HG02852 (cell line): Measurements from ENCODE around the gene CEP290.
"Not testable (repeated sequence)": the region's sequence is repeated elsewhere in the genome, so short reads cannot be mapped to it uniquely, and the experiment has no call there.

ENCODE experiments used
- ATAC-seq: cut with Tn5 transposase; IDR thresholded peaks from one replicate; pipeline ENCODE4 v1.9.1; 2021; ENCODE audit warnings: mild to moderate bottlenecking, moderate library complexity; ENCODE audit not compliant: unreplicated experiment

CEP290 gene

DNA sequence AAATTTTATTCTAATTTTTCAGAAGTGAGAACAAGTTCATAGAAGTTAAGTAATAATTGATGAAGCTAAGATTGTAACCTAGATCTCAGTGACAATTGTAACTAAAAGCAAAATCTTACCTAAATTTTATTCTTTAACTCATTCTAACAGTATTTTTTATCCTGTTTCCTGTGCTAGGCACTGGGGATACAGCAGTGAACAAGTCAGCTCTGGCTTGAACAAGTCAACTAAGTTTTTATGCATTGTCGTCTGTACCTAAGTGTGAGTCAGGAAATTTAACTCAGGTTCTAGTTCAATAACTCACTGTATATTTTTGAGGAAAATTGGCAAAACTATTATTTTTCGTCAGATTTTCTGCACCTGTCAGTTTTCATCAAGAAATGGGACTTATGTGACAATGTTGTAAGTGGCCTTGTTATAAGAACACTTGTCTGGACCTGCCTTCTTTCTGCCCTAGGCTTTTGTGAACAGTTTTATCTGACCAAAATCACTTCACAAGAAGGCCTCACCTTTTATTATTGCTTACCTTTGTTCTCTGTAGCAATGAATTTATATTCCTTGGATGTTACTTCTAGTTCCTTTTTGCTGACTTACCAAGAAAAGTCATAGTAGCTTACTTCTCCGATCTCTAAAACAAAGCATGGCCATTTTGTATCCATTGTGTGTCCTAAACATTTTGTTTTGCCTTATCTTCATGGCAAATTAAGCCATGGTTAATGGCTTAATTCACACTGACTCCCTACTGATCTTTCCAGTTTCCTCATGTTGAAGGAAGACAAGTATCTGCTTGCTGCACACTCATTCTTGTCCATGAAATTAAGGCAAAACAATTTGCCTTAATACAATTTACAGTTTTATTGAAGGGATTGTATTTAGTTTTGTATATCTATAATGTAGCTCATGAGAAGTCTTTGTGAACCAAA, 2.9 kb upstream of the CEP290 start:
- no peak for ATAC-seq

DNA sequence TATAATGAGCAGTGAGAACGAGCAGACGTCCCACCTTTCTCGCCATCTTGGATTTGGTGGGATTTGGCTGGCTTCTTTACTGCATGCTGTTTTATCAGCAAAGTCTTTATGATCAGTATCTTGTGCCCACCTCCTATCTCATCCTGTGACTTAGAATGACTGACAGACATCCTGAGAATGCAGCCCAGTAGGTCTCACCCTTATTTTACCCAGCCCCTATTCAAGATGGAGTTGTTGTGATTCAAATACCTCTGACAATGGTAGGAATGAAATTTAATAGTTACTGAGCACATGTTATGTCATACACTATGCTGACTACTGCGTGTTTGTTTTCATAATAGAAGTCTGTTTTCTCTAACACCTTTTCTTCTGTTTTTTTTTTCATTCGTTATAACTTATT, 2.1 kb upstream of the CEP290 start:
- no peak for ATAC-seq

DNA sequence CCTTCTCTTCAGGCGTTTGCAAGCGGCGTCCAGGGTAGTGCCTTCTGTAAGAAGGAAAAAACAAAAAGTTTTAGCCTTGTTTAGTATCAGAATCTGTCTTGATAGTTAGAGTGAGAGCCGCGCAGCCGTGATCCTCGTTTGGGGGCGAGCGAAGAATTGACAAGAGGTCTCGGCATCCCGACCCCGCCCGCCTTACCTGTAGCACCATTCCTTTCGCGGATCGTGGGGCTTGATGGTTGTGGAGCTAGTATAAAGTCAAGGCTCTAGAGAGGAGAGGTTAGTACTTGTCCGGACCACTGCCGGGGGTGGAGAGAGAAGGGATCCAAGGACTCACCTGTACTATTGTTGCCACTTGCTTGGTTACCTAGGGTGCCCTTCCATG, 713 bp upstream of the CEP290 start:
- ATAC-seq: peak; percentile 0

DNA sequence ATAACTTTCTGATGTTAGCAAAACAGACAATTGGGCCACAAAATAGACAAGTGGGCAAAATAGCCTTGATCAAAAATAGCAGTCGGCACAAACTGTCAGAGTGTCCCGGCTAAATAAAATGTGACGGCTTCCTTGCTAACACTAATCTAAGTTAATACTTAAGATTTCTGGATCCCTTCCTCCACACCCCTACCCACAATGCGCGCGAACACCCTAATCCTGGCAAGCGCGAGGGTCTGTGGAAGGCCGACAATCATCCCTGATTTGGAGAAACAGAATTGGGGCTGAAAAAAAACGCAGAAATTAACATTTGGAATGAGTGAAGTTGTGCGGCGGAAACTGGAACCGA, 489 bp downstream of the CEP290 start:
- ATAC-seq: no peak

DNA sequence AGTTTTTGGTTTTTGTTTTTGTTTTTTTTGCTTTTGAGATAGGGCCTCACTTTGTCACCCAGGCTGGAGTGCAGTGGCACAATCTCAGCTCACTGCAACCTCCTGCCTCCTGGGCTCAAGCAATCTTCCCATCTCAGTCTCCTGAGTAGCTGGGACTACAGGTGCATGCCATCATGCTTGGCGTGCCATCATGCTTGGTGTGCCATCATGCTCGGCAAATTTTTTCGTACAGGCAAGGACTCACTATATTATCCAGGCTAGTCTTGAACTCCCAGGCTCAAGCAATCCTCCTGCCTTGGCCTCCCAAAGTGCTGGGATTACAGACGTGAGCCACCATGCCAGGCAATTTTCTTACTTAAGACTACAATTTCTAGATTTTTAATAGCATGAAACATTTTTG, 2.2 kb downstream of the CEP290 start:
- not testable (repeated sequence) for ATAC-seq

DNA sequence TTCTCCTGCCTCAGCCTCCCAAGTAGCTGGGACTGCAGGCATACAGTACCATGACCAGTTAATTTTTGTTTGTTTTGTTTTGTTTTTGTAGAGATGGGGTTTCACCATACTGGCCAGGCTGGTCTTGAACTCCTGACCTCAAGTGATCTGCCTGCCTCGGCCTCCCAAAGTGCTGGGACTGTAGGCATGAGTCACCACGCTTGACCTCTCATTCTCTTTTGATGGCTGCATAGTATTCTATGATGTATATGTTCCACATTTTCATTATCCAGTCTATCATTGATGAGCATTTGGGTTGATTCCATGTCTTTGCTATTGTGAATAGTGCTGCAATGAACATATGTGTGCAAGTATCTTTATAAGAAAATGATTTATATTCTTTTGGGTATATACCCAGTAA, 8.7 kb downstream of the CEP290 start:
- ATAC-seq: not testable (repeated sequence)

DNA sequence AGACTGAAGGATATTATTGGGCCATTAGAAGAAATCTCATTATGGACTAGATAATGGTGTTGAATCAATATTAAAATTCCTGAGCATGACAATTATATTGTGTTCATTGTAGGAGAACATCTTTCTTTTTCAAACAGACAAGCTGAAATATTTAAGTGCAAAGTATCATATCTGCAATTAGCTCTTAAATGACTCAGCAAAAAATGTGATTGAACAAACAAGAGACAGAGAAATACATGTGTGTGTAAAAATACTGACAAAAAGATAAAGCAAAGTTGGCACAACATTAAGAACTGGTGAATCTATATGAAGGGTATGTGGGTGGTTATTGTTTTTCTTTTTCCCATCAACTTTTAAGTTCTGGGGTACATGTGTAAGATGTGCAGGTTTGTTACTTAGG, 9.5 kb downstream of the CEP290 start:
- ATAC-seq: no peak

DNA sequence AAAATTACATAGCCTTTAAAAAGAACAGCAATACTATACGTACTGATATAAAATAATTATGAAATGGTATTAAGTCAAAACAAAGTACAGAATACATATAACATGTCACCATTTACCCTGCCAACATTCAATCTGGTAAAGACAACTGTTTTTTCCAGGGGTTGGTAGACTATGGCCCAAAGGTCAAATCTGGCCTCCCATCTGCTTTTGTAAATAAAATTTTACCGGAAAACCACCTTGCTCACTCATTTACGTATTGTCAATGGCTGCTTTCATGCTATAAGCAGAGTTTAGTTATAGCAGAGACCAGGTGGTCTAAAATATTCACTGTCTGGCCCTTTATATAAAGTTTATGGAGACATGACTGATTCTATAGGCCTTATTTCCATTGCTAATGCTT, 14.0 kb downstream of the CEP290 start:
- no peak for ATAC-seq

DNA sequence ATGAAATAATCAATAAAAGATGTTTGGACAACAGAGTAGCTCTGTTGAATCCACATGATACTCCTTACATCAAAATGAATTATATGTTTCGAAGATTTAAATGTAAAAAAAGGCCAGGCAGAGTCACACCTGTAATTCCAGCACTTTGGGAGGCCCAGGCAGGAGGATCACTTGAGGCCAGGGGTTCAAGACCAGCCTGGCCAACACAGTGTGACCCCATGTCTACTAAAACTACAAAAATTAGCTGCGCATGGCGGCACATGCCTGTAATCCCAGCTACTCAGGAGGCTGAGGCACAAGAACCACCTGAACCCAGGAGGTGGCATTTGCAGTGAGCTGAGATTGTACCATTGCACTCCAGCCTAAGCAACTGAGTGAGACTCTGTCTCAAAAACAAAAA, 14.8 kb downstream of the CEP290 start:
- no peak for ATAC-seq

DNA sequence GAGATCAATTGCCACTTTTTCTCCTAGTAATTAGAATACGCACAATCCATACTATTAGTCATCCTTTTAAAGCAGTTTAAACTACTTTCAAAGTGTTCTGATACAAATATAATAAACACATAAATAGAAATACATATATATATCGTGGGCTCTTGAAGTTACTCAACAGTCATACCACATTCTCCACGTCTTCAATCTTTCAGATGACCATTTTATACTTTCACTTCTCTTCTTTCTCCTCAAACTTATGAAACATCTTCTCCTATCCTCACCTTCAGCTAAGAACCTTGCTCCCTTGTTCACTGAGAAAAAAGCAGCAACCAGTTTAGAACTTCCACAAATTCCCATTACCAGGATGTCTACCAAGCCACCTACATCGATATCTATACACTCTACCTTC, 19.2 kb downstream of the CEP290 start:
- no peak for ATAC-seq

DNA sequence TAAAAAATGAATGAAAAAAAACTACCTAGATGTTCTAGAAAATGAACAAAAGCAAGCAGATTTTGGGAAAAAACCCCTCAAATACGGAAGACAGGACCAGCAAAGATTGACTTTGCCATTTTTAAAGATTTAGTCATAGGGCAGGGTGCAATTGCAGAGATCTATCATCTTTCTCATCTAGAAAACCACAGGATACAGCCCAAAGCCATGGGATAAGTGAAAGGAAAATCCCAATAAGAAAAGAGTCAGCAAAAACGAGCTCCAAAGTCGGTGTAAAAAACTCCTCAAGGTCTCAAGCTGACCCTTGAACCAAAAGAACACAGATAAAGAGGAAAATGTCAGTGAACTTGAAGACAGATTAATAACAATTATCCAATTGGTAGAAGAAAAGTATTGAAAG, 28.0 kb downstream of the CEP290 start:
- ATAC-seq: no peak

DNA sequence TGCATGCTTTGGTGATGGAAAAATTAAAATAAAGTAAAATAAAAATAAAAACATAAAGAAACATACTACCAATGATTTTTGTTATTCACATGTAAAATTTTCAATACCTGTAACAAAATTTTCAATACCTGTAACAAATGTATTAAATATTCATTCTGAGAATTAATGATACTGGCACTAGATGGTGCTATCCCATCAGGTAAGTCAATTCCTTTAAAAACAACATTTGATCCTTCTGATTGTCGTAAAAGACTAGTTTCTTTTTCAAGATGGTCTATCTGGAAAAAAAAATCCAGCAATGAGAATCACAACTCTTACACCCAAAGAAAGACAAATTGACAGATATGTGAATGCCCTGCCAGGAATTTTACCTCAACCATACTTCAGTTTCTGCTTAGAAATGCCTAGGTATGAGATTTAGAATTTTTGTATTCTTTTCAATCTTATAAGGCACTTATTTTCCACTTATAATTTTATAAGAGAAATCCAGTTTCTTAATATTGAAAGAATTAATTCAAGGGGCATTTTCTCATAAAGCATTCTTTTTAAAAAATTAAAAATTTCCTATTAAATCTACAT, 30.7 kb downstream of the CEP290 start:
- ATAC-seq: no peak

DNA sequence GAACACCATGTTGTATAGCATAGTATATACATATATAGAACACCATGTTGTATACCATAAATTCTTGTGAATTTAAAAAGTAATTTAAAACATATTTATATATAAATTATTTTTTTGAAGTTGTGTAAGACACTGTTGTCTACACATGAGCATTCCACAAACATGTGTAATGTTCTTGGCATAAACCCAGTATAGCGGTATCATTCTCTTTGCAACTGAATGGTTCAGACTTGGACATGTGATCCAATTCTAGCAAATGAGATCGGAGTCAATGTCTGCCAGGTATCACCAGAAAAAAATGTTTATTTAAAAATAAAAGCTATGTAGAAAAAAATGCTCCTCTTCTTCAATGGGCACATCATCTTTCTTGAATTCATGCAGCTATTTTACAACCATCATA, 33.9 kb downstream of the CEP290 start:
- ATAC-seq: no peak

DNA sequence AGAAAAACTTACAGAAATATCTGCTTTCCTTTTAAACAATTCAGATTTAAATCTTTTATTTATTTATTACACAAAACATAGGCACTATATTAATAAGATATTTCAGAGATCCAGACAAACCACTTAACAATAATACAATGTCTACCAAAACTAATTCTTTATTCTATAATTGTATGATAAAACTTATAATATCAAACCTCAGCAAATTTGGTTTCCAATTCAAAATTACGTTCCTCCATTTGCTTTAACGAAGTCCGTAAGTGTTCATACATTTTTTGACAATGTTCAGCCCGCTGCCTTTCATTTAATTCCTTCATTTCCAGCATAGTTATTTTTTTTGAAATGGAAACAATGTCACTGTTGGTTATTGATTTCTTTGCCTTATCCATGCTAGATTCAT, 48.3 kb downstream of the CEP290 start:
- ATAC-seq: no peak

DNA sequence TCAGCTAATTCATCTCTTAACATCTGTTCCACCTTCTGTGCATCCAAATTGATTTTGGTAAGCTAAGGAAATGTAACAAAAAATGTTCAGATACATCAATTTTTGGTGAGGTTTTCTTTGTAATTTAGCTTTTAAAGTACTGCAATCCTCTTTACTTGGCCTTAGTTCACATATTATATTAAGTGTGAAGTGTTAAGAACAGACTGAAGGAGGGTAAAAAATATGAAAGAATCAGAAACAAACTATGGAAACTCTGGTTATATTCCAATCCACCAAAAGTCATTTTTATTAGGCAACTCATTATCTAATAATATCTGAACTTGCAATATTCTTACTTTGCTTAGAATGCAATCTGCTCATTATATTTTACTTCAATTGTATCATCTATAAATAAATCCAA, 49.1 kb downstream of the CEP290 start:
- ATAC-seq: no peak

DNA sequence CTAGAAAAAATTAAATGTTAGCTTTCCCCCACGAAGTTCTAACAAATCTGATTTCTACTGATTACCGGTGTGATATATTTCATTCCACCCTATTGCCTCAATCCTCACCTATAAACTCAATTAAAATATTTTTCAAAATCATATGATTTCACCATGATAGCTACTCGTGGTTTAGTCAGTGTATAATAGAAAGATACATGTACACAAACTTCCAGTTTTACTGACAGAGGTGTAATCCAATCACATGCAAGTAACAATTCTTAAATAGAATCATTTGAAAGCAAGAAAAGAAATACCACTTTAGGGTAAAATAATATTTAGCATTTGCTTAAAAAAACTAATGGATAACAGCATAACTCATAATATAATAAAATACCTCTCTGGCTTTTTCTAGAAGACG, 57.7 kb downstream of the CEP290 start:
- no peak for ATAC-seq

DNA sequence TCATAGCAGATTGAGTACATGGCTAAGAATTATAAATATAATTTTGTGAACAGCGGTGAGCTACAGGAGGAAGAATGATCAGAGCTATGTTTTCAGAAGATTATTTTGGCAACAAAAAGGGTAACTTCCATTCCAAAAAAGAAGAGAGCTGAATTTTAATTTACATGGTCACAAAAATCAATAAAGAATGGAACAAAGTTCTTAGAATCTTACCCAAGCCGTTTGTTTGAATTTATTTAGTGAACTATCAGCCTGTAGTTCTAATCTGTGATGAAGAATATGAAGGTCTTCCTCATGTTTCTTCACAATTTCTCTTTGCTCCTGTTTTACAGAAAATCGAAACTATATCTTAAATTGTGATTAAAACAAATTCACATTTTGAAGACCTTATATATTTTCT, 58.3 kb downstream of the CEP290 start:
- no peak for ATAC-seq

DNA sequence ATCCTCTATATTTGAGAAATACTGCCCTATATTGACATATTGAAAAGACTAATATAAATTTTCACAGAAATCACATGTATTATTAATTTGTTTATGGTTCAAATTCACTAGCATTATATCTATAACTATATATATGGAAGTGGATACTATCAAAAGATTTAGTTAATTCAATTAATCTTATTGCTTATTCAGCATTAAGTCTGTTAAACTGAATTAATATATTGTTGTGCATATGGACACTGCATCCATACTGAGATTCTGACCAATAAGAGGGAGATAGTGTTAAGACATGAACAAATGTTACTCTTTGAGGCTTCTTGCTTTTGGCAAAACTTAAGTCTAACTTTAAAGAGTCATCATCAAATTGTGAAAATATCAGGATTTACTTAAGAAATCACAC, 60.6 kb downstream of the CEP290 start:
- no peak for ATAC-seq

DNA sequence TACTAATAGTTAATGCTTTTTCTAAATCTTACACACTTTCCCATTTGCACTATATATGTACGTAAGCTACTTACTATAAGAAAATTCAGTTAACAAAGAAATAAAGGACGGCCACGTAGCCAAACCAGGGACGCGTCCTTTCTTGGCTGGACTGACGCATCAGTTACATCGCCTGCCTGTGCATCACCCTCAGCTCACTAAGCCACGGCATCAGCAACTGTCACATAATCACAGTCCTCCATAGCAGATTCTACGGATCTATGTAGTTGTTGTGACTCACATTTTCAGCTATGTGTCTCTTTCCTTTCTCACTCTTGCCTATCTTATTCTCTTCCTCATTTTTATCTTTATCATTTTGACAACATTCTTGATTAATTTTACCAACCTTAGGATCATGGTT, 74.6 kb downstream of the CEP290 start:
- no peak for ATAC-seq

DNA sequence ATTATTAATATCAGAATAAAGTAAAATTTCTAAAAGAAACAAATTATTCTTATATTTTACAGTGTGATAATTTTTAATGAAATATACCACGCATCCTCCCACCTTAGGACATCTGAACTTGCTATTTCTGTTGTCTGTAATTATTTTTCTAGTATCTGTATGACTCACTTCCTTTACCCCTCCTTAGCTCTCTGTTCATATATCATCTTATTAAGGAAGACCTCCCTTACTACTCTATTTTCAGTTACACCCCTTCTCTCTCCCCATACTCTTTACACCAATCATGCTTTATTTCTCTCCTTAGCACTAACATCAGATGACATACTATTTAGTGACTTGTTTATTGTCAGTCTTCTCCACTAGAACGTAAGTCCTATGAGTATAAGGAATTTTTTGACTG, 78.5 kb downstream of the CEP290 start:
- peak; percentile 89 for ATAC-seq

DNA sequence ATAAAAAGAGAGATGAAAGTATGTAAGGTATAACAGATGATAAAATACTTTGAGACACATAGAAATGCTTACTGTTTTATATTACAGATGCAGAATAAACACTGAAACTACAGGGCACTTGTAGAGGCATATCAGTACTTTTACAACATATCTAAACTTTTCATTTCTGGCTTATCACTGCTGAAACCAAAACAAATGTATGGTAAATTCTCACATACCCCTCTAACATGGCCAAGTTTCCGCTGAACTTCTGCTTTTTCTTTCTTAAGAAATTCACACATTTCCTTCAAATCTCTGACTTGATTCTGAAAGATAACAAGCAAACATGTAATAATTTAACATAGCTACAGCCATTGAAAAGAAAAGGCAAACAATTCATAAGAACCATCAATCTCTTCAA, 79.4 kb downstream of the CEP290 start:
- peak; percentile 82 for ATAC-seq

DNA sequence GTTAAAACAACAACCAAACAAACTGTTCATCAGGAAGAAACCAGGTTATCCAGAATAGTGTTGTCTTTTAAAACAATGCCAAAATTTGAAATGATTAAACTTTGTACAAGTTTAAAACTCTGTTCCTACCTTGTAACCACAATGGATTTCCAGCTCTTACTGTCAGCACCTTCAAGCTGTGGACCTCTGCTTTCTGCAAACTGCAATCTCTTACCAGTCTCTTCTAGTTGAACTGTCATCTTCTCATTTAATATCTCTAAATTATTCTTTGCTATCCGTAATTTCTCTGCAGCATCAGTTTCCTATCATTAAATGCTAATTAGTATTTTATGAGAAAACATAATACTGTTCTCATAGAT, 83.2 kb downstream of the CEP290 start:
- ATAC-seq: no peak
